Fibroblast of skin of left biceps (primary cell): ENCODE measurements around the gene CUX1.

ENCODE experiments used
- DNase-seq, 2 experiments: peaks; one replicate each; pipeline ENCODE4 v3.0.0-alpha.2; 2013; ENCODE audit warnings: low read depth in 2 of 2

CUX1 gene

DNA sequence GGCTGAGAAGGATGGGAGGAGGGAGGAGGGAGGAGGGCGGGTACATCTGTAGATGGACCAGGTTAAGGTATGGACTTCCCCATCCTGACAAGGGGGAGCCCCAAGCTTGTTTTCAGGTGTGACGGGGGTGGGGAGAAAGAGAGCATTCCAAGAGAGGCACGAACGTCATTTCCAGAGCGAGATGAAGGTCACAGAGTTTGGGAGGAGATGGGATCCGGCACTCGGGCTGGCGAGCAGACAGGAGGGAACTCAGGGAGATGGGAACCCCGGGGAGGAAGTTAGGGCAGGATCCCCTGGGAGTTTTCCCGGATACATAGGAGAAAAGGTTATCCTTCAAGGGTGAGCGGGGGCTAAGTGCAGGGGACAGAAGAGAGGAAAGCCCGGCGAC lies 118.8 kb downstream of the CUX1 start:
- DNase-seq = no peak

DNA sequence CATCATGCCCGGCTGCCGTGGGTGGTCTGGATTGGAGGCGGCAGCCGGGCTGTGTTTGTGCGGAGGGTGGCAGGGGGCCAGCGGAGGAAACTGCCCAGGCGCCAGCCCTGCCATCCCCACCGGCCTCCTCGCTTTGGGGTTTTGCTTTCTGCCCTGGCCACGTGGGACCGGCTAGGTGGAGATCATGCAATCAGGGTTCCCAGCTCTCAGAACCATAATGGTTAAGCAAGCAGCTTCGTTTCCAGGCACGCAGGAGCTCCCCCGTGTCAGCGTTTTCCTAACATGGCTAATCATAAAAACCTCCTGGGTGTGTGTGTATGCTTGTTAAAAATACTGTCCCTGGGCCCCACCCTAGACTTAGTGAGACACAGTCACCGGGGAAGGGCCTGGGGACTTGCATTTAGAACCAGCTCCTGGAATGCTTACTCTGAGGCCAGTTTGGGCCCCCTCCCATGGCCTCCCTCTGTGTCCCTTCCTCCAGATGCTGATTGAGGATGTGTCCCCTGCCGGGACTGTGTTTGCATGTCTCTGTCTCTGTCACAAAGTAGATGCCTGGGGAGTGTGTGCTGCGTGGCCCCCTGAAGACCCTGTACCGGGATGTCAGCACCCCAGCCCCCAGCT lies 119.3 kb downstream of the CUX1 start:
- DNase-seq = no peak

DNA sequence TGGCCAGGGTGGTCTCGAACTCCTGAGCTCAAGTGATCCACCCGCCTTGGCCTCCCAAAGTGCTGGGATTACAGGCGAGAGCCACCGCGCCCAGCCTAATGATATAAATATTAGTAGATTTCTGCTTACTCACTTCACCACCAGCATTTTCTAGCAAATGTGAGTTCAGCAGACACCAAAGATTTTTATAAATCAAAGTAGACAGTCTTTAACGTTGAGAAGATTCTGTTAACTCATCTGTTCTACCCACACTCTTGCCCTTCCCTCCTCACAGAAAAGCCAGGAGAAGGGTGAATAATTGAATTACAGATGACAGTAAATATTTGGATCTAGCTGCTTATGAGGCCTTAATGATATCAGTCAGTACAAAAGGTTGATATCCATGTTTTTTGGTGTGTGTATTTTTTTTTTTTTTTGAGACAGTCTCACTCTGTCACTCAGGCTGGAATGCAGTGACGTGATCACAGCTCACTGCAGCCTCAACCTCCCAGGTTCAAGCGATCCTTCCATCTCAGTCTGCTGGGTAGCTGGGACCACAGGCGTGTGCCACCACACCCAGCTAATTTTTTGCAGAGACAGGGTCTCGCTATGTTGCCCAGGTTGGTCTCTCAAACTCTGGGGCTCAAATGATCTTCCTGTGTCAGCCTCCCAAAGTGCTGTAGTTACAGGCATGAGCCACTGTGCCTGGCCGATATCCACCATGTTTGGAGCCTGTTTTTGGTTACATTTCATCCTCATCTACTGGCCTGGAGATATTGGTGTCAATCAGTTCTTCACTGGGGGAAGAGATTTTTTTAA lies 120.5 kb downstream of the CUX1 start:
- no peak for DNase-seq

DNA sequence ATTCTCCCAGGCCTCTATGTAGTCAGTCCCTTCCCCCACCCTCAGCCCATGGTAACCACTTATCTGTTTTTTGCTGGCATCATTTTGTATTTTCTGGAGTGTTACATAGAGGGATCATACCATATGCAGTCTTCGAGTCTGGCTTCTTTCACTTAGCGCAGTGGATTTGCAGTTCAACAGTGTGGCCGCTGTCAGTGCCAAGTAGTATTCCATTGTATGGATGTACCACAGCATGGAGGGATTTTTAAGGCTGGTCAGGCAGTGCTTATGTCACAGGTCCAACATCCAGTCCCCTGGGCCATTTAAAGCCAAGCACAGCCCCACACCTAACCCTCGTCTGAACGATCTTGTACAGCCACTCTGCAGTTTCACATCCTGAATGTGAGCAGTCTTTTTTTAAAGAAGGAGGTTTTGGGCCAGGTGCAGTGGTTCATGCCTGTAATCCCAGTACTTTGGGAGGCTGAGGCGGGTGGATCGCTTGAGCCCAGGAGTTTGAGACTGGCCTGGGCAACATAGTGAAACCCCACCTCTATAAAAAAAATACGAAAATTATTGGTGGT lies 121.8 kb downstream of the CUX1 start:
- no peak for DNase-seq

DNA sequence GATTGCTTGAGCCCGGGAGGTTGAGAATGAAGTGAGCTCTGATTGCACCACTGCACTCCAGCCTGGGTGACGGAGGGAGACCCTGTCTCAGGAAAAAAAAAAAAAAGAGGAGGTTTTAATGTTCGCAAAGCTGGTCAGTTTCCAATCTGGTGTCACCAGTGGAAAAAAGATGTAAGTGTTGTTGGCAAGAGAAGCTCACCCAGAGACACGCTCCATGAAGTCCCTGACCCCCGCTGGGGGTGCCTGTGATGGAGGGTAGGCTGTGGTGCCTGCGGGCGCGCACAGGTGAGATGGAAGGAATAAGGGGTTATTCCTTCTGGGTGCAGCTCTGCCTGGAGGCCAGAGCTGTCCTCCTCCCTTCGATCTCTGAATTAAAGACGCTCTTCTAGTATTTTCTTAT lies 122.7 kb downstream of the CUX1 start:
- DNase-seq = no peak

DNA sequence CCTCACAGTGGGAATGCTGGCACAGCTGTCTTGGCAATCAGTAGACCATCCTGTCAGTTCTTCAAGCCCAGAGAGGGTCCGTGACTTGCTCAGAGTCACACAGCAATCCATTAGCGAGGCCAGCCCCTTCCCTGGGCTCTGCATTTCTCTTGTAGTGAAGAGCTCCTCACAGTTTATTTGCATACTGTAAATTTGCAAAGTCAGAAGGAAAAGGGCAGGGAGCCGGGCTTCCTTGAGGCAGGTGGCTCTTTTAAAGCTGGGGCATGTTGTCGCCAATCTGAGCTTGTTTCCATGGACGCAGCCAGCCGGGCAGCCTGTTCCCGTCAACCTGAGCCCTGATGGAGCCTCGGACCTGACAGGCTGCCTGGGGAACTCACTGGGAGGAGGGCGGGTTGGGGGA lies 123.4 kb downstream of the CUX1 start:
- DNase-seq = no peak

DNA sequence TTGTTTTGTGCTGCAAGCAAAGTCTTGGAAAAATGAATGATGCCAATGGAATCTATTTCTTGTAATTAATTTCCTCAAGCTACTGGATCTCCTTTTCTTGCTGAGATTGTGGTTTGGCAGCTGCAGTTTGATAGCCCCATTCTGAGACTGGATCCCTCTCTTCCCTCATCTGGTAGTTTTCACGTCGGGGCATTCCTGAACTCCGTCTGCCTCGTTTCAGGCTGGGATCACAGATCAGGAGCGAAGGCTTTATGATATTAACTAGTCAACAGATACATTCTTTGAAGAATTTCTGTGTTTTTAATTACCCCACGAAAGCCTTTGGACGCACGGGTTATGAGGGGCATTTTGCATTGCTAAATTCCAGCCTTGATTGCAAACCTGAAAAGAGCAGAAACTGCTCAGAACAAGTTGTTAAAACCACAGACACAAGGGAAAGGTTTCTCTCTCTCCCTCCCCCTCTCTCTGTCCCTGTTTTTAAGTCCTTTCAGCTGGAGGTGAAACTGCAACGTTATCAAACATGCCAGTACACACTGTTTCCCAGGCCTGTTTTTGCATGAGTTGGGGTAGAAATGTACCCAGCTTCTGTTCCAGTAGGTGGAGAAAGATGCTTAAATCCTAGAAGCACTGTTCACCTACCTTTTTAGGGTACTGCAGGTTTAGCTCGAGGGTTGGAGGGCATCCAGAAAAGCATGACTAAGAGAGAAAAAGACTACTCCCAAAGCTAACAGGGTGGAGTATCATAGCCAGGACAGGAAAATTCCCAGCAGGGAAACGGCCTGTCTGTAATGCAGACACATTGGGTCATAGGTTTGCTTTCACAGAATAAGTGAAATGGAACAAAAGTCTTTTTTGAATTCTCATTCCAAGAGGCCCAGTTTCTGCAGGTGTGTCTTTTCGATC lies 124.3 kb downstream of the CUX1 start:
- peak; percentile 70 to 72 for DNase-seq

DNA sequence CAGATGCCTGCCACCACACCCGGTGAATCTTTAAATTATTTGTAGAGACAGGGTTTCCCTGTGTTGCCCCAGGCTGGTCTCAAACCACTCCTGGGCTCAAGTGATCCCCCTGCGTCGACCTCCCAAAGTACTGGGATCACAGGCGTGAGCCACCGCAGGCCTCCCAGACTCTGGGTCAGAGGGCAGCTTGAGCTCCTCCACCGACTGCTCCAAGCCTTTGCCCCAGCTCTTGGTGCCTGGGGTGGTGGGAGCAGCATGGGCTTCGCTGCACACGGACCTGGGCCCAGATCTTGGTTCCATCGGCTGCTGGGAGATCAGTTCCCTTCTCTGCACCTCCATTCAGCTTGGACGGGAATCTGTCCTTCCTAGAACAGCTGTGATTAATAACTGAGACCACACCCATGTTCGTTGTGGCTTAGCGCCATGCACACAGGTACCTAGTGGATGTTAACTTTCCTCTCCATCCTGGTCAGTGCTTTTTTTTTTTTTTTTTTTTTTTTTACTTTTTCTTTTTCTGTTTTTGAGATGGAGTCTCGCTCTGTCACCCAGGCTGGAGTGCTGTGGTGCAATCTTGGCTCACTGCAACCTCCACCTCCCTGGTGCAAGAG lies 125.3 kb downstream of the CUX1 start:
- DNase-seq = no peak

DNA sequence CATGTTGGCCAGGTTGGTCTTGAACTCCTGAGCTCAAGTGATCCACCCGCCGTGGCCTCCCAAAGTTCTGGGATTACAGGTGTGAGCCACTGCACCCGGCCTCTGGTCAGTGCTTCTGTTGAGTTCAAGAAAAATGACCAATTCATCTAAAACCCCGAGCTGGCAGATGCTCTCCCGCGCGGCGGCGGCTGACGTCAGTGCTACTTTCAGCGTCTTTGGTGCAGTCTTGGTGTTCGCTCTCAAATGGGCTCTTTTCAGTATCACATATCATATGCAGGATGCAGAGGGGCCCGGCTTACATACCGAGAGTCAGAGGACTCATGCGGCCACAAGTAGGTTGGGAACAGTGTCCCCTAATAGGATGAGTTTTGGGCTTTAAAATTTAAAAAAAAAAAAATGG lies 125.9 kb downstream of the CUX1 start:
- DNase-seq = no peak

DNA sequence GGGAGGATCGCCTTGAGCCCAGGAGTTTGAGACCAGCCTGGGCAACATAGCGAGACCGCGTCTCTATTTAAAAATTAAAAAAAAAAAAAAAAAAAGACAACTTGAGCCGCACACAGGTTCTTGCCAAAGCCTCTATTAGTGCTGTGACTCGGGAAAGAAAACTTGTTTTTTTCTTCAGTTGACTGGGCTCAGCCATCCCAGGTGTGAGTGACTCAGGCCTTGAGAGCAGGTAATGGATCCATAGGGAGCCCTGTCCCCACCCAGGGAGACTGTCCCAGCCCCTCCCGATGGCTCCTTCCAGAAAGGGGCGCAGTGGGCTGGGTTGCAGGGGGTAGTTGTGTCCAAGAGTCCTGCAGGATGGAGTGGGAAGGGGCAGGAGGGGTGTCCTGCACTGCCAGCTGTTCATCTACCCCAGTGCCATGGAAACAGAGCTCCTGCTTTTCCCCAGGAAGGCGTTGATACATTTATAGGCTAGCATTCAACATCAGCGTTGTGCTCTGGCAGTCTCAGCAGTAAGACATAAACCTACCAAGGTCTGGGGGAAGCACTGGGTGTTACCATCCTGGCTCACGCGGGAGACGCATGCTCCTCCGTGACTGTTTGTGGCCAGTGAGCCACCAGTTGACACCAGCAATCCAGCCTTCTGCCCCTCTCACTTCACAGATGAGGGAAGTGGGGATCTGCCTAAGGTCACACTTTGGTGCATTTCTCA lies 126.6 kb downstream of the CUX1 start:
- DNase-seq = no peak

DNA sequence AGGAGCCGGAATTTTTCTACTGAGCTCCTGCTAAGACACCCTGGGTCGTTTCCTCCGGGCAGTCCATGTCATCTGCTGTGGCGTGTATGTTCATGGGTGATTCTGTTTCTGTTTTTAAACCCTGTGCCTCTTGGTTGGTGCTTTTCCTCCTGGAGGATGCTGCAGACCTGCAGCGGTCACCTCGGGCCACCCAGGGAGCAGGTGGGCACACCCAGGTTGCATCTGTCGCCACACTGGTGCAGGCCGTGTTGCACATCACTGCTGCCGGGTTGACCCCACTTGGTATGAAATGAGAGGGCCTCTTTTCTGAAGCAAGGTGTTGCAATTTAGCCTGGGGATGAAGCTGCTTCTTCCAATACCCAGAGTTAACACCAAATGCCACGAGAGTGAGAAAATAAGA lies 127.2 kb downstream of the CUX1 start:
- DNase-seq = no peak

DNA sequence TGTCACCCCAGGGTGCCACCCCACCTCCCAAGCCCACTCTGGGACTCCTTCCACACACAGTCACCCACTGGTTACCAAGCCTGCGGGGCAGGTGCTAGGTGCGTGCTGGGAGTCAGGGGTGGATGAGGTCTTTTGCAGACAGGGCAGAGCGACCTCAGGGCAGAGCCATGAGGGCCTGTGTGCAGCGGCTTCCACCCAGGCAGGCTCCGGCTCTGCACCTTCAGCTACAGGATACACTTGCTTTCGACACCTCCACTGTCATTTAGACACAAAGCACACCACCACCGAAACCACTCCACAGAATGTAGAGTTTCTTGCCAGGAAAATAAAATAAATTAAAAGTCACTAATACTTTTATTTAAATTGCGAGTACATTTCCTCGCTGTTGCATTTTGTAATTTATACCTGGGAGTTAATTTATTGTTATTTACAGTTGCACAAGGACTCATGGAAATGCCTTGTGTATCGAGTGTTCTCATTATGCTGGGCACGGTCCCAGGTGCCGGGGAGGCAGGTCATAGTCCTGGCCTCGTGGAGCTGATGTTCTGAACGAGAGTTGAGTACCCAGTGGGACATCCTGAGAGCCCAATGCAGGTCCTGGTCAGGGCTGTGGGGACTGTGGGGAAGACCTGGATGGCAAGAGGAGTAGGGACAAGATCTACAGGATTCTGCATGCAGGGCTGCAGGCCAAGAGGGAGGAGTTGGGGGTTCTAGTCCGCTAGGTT lies 127.8 kb downstream of the CUX1 start:
- DNase-seq = no peak

DNA sequence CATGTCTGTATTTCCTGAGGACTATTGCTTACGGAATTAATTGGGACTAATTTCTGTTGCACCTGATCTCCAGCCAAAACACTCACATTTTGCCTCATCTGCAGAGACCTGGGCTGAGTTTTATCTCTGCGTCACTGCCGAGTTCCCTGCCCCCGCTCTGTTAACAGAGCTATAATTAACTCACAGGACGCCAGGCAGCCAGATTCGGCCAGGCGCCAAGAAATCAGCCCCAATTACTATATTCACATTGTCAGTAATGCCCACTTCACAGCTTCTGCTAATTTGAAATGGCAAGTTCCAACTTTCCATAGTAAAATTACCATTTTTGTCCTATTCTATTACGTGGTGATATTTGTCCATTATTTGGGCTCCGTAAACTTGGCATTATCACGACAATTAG lies 130.5 kb downstream of the CUX1 start:
- no peak for DNase-seq

DNA sequence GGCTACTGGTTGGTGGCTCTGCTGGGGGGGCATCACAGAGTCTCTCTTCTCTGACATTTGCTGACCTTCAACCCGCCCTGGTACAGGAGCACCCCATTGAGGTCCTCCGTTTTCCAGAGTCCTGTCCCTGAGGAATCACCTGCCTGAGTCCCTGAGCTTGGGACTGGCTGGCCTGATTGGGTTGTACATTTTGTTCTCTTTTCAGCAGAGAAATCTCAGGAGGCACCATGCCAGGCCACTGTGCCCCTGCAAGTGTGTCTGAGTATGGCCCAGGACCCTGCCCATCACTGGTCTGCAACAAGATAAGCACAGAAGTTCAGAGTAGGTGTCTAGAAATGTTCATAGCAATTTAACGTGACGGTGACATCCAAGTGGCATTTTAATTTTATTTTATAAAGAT lies 131.2 kb downstream of the CUX1 start:
- no peak for DNase-seq

DNA sequence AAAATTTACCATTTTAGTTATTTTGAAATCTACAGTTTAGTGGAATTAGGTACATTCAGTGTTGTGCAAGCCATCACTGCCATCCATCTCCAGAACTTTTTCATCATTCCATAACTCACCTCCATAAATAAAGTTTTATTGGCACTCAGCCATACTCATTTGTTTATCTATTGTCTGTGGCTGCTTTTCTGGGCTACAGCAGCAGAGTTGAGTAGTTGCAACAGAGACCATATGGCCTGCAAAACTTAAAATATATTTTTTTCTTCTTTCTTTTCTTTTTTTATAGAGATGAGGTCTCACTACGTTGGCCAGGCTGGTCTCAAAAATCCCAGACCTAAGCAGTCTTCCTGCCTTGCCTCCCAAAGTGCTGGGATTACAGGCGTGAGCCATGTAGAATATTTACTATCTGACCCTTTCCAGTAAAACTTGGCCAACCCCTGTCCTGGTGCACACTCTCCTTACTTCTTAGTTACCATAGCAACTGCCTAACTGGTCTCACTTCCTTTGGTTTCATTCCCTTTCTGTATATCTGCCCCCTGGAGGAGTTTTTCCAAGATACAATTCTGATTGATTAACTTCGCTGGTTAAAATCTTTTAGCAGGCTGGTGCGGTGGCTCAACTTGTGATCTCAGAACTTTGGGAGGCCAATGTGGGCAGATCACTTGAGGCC lies 133.2 kb downstream of the CUX1 start:
- peak; percentile 42 to 44 for DNase-seq

DNA sequence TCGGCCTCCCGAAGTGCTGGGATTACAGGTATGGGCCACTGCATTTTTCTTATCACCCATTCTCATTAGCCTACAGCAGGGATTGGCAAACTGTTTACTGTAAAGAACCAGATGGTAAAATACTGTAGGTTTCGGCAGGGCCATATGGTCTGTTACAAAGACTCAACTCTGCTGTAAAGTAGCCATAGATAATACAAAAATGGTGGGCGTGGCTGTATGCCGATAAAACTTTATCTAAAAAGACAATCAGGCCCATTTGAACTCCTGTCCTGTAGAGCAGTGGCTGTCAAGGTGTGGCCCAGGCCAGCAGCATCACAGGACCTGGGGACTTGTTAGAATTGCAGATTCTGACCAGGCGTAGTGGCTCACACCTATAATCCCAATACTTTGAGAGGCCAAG lies 134.3 kb downstream of the CUX1 start:
- DNase-seq = no peak

DNA sequence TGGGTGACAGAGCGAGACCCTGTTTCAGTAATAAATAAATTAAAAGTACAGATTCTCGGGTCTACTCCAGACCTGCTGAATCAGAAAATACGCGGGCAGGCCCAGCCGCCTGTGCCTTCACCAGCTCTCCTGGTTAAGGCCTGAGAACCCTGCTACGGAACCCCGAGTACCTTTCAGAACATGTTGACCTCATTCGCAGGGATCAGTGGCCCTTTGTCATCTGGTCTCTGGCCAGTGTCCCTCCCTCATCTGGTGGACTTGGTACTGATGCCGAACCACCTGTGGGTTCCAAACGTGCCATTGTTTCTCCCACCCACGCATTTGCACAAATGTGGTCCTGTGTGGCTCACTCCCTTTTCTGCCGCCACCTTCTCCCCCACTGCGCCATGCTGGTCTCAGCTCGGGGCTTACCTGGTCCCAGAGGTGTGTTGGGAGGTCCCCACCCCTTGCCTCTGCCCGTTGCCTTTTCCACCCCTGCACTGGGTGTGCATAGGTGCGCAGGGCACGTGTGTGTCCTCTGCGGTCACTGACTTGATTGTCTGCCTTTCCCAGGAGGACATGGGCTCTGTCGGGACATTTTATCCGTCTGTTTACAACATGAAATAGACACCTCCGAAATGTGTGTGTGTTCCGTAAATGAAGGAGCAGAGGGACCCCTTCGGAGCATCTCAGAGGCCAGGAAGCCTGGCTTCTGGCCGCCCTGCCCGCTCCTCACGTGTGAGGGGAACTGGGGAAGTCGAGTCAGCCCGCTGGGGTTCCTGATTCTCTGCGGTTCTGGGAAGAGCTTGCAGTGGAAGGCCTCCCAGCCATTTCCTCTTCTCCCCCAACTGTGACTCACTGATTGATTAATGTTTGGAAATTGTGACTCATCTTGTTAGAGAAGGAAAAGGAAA lies 135.2 kb downstream of the CUX1 start:
- peak; percentile 80 to 81 for DNase-seq

DNA sequence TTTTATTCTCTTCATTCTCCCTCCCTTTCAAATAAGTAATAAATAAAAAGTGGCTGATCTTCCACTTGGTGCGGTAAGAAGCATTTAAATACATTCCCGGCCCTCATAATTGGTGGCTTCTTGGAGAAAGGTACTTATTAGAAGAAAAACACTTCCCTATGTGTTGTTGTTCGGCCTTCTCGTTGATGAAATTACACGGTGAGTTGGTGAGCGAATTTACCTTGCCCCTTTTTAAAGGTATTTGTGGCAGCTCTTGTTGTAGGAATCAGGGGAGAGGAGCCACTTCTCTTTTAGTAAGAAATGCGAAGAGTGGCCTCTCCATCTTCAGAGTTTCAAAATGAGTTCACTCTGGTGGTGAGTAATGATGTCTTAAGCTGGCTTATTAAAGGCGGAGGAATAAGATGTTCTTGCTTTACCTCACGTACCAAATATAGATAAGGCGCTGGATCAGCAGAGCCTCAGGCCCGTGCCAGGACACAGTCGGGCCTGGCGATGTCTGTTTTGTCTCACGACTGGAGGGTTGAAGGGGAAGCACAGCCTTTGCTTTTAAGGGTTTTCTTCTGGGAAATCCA lies 135.9 kb downstream of the CUX1 start:
- peak; percentile 35 to 44 for DNase-seq

DNA sequence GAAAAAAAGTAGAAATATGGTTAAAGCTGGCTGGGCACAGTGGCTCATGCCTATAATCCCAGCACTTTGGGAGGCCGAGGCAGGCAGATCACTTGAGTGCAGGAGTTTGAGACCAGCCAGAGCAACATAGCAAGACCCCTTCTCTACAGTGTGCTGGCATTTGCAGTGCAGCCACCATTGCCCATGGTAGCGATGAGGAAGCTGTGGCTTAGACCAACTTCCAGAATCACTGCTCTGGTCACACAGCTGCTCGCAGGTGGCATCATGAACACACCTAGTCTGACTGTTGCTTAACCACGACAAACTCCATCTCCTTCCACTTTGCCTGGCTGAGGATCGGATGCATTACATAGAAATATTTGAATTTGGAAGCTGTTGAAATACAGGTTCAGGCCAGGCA lies 137.1 kb downstream of the CUX1 start:
- DNase-seq = no peak
